Smooth muscle cell (in vitro differentiated cells): ENCODE data around the gene TFAP2D. TPM values are rescaled to one million over a fixed set of nuclear protein-coding genes. Genes with fewer than 3 reads are reported as not detected.

Source experiments
- DNase-seq: peaks from one replicate; lab custom pipeline; 2025; ENCODE audit not compliant: unreplicated experiment; lab: John Stamatoyannopoulos, UW
- H2AFZ ChIP-seq: fragments of 200-600 bp; sonication (generic); 2 replicates; pipeline ENCODE4 v1.6.0; 2016; ENCODE audit warnings: antibody characterized with exemption, low read depth, mild to moderate bottlenecking
- H3F3A ChIP-seq: fragments of 200-600 bp; sonication (generic); 2 replicates; pipeline ENCODE4 v1.6.0; 2017; ENCODE audit warnings: antibody characterized with exemption, low read depth
- H3K27ac ChIP-seq: fragments of 200-600 bp; sonication (generic); 2 replicates; pipeline ENCODE4 v1.5.1; 2016; ENCODE audit warnings: low read depth, mild to moderate bottlenecking
- H3K27me3 ChIP-seq: fragments of 200-600 bp; sonication (generic); 2 replicates; pipeline ENCODE4 v1.6.1; 2016; ENCODE audit warnings: low read depth, mild to moderate bottlenecking
- H3K36me3 ChIP-seq: fragments of 200-600 bp; sonication (generic); 2 replicates; pipeline ENCODE4 v1.5.1; 2016; ENCODE audit warnings: low read depth
- H3K4me1 ChIP-seq: fragments of 200-600 bp; sonication (generic); 2 replicates; pipeline ENCODE4 v1.5.1; 2016; ENCODE audit warnings: low read depth
- H3K4me2 ChIP-seq: fragments of 200-600 bp; sonication (generic); 2 replicates; pipeline ENCODE4 v1.6.0; 2016; ENCODE audit warnings: mild to moderate bottlenecking
- H3K4me3 ChIP-seq: fragments of 200-600 bp; sonication (generic); 2 replicates; pipeline ENCODE4 v1.5.1; 2016; ENCODE audit warnings: mild to moderate bottlenecking
- H3K79me2 ChIP-seq: fragments of 200-600 bp; sonication (generic); 2 replicates; pipeline ENCODE4 v1.6.0; 2016; ENCODE audit warnings: low read depth, mild to moderate bottlenecking
- H3K9ac ChIP-seq: fragments of 200-600 bp; sonication (generic); 2 replicates; pipeline ENCODE4 v1.6.0; 2016; ENCODE audit warnings: low read depth
- H3K9me3 ChIP-seq: fragments of 200-600 bp; sonication (generic); replicated peaks from 2 replicates; pipeline ENCODE4 v1.5.1; 2016; ENCODE audit warnings: low read depth
- H4K20me1 ChIP-seq: fragments of 200-600 bp; sonication (generic); 2 replicates; pipeline ENCODE4 v1.6.0; 2016; ENCODE audit warnings: low read depth
- WGBS: methylation state at CpG from one replicate; pipeline ENCODE4 v1.1.7; 2016; ENCODE audit warnings: low lambda C conversion rate; 5-methylcytosine and 5-hydroxymethylcytosine counted together
- polyA plus RNA-seq: library from polyadenylated mRNA; unstranded; fragments of >200 nt; fragmentation: Nextera tagmentation; extraction: Ambion mirVana; gene quantifications from 2 replicates; pipeline ENCODE4 v1.2.1, GENCODE V29; 2016
- total RNA-seq: library from RNA; depleted of rRNA; stranded (reverse); fragments of >200 nt; gene quantifications from 2 replicates; pipeline ENCODE4 v1.2.3, GENCODE V29; 2014
- TF ChIP-seq, protein P1 (sequence below): fragments of 200-600 bp; sonication (generic); IDR thresholded peaks from 2 replicates; pipeline ENCODE4 v1.5.1; 2017; ENCODE audit warnings: borderline replicate concordance, mild to moderate bottlenecking, antibody characterized with exemption; ENCODE audit not compliant: insufficient read depth, poor library complexity, severe bottlenecking

The TFAP2D gene
- not detected in 2 replicates for total RNA-seq
- not detected in 2 replicates for polyA plus RNA-seq

DNA sequence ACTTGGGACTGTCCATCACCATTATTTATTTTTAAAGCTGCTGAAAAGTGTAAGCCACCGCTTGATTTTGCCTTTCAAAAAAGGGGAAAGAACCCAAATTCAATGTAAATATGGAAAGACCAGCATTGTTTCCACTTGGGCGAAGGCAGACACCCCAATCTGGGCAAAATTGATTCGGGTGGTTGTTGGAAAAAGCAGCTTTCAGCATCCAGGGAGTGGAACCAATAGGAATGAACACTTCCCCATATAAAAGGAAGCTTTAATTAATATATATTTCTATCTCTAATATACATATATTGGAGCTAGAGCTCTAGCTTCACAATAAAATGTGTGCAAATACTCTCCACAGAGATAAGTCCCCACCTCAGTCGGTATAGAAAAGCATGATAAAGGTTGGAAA lies at the start of gene TFAP2D:
Gene TFAP2D, plus strand, starts transcription at position 301 of the 400 bp plus-strand sequence. CDS start 530 bp downstream, outside the sequence.
- no peaks in the 10 kb centered on the region for H3K9me3 ChIP-seq
- H3K79me2 ChIP-seq, result no peaks in the 10 kb centered on the region
- H4K20me1 ChIP-seq, result no peaks in the 10 kb centered on the region
- WGBS, result 22% methylated on average over 4 of the region's 4 CpGs
- H3K27ac ChIP-seq, result no peak within 1 kb of the TSS
- no peaks in the 10 kb centered on the region for H3F3A ChIP-seq
- TF ChIP-seq, protein P1, sequence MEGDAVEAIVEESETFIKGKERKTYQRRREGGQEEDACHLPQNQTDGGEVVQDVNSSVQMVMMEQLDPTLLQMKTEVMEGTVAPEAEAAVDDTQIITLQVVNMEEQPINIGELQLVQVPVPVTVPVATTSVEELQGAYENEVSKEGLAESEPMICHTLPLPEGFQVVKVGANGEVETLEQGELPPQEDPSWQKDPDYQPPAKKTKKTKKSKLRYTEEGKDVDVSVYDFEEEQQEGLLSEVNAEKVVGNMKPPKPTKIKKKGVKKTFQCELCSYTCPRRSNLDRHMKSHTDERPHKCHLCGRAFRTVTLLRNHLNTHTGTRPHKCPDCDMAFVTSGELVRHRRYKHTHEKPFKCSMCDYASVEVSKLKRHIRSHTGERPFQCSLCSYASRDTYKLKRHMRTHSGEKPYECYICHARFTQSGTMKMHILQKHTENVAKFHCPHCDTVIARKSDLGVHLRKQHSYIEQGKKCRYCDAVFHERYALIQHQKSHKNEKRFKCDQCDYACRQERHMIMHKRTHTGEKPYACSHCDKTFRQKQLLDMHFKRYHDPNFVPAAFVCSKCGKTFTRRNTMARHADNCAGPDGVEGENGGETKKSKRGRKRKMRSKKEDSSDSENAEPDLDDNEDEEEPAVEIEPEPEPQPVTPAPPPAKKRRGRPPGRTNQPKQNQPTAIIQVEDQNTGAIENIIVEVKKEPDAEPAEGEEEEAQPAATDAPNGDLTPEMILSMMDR, result no peak
- no peak for DNase-seq
- H3K4me2 ChIP-seq, result no peak within 1 kb of the TSS
- H3K4me1 ChIP-seq, result no peaks in the 10 kb centered on the region
- H3K27me3 ChIP-seq, result peaks cover 100% of the 10 kb centered on the region
- H3K9ac ChIP-seq, result no peak within 1 kb of the TSS
- no peak within 1 kb of the TSS for H2AFZ ChIP-seq
- H3K36me3 ChIP-seq, result no peaks in the 10 kb centered on the region
- no peak within 1 kb of the TSS for H3K4me3 ChIP-seq

DNA sequence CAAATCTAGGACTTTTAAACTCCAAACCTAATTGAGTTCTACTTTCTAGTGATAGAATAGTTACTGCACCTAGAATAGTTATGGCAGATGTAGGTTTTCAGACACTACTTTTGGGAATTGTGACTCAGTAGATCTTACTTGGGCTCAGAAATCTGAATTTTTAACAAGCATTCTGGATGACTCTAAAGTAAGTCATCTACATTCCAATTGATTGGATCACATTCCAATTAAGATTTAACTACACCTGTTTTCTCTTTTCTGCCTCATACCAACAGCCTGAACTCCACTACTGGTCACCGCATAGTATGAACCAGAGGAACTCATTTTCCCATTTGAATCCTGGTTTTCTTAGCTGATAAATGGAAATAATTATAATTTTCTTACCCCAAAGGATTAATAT lies 49.5 kb upstream of the TFAP2D start:
- Histone ChIP-seq H2AFZ (no peak overlapping the region), H3K4me3 (no peak overlapping the region), H3K9me3 (no peaks in the 10 kb centered on the region), H3K27me3 (no peaks in the 10 kb centered on the region), H3K4me1 (no peaks in the 10 kb centered on the region), H3K27ac (no peak overlapping the region), H3K79me2 (no peaks in the 10 kb centered on the region), H4K20me1 (no peaks in the 10 kb centered on the region), H3K36me3 (no peaks in the 10 kb centered on the region), H3K9ac (no peak overlapping the region), H3K4me2 (no peak overlapping the region), H3F3A (no peaks in the 10 kb centered on the region)
- TF ChIP-seq, protein P1, result no peak
- WGBS, result 85% methylated on average over 1 of the region's 1 CpG
- no peak for DNase-seq

DNA sequence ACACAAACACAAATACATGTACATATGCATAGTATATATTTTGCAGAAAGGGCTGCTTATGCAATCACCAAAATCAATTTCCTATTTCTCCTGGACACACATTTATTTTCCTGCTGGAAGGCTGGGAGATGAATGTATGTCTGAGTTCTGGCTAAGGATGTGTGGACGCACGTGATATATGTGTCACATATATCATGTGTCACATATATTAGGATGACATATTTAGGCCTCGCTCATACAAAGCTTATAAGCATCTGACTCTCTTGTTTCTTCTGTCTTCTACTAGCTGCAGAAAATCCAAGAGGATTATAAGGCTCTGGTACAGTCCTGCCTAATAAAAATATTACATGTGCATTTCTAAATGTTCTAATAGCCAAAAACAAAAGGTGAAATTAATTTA lies 47.2 kb upstream of the TFAP2D start:
- TF ChIP-seq, protein P1, result no peak
- H2AFZ ChIP-seq, result no peak overlapping the region
- no peaks in the 10 kb centered on the region for H3K36me3 ChIP-seq
- H3K4me2 ChIP-seq, result no peak overlapping the region
- H3F3A ChIP-seq, result no peaks in the 10 kb centered on the region
- no peaks in the 10 kb centered on the region for H3K79me2 ChIP-seq
- no peaks in the 10 kb centered on the region for H3K9me3 ChIP-seq
- DNase-seq, result no peak
- H3K9ac ChIP-seq, result no peak overlapping the region
- no peak overlapping the region for H3K4me3 ChIP-seq
- H3K4me1 ChIP-seq, result no peaks in the 10 kb centered on the region
- H3K27me3 ChIP-seq, result no peaks in the 10 kb centered on the region
- H3K27ac ChIP-seq, result no peak overlapping the region
- WGBS, result 92% methylated on average over 3 of the region's 3 CpGs
- no peaks in the 10 kb centered on the region for H4K20me1 ChIP-seq

DNA sequence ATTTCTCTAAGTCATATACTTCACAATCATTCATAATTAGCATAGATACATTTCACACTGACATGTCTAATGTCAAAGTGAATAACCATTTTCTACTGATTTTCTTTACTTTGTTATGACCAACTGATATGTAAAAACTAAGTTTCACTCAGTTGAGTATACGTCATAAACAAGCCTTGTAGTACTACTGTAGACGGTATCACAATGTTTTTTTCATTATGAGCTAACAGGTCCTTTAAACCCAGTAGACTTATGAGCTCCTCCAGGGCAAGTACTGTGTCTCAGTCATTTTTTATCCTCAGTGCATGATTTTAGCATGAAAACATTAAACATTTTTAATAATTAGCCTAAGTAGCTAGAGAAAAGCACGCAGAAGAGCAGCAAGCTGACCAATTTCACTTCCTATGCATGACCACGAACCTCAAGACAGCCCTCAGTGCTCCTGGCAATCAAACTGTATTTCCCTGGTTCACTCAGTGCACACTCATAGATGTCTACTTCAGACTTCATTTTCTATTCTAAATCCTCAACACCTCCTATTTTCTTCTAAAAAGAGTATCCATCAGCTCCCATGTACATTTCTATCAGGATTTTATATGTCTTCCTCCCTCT lies 32.0 kb upstream of the TFAP2D start:
- 72% methylated on average over 4 of the region's 4 CpGs for WGBS
- DNase-seq, result no peak

More for the DNA sequence above, 32.0 kb upstream of the TFAP2D start:
- Histone ChIP-seq H3K27ac (no peak overlapping the region), H3K4me2 (no peak overlapping the region), H3K9me3 (no peaks in the 10 kb centered on the region), H3K27me3 (no peaks in the 10 kb centered on the region), H3K4me3 (no peak overlapping the region), H4K20me1 (no peaks in the 10 kb centered on the region), H2AFZ (no peak overlapping the region), H3F3A (no peaks in the 10 kb centered on the region), H3K36me3 (no peaks in the 10 kb centered on the region), H3K9ac (no peak overlapping the region), H3K79me2 (no peaks in the 10 kb centered on the region), H3K4me1 (no peaks in the 10 kb centered on the region)
- TF ChIP-seq, protein P1, result no peak
